KG1 (cell line): ENCODE measurements around the gene MAPK8.

Experiments used
- DNase-seq: peaks from one replicate; lab custom pipeline; 2025; lab: John Stamatoyannopoulos, UW

MAPK8 gene

DNA sequence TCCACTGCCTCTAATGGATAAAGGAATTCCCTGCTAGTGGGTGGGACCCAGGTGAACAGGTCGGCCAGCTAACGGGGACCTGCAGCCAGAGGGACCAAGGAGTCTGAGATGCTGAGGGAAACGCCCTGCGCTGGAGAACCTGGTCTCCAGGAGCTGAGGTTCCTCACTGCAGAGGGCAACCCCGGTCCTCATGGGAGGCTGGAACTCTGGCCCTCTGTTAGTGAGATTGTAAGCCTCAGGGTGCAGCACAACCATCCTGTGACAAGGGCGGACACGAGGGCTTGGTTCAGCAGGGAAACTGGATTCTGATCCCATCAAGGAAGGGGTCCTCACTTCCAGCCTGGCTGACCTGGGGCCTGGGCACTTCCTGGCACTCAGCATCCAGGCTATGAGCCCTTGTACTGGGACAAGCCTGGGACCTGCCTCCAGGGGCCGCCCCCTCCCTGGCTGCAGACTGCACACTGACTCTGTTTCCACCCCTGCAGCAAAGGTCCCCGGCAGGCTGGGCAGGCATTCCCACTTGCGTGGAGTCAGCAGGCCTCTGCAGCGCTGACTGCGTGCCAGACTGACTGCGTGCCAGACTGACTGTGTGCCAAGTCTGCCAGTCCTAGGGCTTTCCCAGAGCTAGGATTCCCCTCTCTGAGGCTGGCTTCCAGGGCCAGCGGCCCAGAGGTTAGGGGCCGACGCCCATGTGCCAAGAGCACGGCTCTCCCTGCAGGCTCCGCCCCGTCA lies 143.2 kb downstream of the MAPK8 start:
- DNase-seq = no peak

DNA sequence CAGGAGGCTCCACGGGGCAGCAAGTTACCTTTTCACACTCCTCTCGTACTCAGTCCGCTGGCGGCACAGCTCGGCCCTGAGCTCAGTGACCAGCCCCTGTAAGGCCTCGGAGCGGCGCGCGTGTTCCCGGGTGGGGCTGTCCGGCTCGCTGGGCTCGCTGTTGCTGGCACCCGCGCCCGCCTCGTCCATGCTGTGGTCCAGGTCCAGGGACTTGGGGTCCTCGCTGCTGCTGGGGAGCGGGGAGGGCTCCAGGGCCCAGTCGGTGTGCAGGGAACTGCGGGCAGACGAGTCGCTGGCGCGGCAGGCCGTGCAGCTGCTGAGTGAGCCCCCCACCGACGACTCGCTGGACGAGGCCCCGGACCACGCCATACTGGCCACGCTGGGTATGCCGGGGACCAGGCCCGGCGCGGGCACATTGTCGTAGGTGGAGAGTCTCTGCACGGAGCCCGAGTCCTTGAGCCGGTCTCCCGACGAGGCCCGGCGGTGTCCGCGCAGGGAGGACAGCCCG lies 143.8 kb downstream of the MAPK8 start:
- no peak for DNase-seq

DNA sequence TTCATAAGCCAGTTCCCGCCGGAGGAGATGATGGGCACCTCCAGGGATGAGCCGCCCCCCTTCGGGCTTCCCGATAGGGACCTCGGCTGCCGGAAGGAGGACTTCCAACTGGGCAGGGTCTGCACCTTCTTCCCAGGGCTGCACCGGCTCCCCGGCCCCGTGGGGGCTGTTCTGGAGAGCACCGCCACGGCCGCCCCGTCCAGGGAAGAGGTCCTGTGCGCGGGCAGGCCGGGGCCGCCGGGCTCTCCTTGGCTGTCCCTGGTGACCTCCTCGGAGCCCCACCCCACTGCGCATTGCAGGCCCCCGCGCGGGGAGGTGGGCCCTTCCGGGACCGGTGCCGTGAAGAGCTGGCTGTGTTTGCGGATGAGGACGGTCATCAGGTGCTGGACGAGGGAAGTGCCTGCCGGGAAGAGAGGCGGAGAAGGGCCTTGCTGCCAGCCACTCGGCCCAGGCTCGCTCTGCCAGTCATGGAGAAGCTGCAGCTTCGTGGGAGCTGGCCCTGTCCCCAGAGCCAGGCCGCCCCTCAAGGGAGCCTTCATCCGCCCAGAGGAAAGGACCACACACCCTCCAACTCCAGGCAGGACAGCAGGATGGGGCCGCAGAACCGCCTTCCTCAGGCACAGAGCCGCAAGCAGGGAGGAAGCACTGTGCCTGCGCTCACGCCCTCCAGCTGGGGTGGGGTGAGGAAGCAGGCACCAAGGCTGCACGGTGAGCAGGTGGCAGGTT lies 144.4 kb downstream of the MAPK8 start:
- DNase-seq = no peak

DNA sequence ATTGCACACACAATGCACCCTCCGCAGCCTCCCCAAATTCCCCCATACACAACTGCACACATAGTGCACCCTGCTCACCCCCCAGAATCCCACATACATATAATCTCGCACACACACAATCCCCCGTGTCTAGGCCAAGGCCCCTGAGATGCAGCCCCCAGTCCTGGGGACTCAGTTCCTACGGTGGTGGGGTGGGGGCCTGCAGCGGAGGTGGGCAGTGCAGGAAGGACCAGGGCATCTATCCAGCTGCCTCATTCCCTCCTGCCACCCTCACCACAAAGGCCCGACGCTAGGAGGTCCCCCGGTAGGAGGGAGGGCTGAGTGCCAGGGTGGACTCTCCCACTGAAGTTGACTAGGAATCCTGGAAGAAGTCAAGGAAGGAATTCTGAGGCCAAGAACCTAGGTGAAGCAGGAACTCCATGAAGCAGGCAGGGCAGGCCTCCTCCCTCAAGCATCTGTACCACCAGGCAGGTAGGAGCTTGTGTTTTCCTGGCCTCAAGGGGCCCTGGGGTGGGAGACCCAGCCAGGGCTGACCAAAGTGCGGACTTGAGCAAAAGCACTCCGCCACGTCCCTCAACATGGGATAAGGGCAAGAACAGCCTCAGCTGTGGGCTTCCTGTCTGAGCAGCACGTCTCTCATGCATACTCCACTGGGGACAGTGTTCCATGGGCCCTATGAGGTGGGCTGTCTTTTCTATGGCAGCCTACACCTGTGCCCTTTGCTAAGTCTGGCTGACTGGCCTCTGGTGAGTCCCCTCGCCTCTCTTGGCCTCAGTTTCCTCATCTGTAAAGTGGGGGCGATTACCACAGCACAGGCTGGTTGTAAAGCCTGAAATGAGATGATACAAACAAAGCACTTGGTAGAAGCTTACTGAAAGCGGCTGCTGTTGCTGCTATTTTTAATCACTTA lies 145.7 kb downstream of the MAPK8 start:
- no peak for DNase-seq

DNA sequence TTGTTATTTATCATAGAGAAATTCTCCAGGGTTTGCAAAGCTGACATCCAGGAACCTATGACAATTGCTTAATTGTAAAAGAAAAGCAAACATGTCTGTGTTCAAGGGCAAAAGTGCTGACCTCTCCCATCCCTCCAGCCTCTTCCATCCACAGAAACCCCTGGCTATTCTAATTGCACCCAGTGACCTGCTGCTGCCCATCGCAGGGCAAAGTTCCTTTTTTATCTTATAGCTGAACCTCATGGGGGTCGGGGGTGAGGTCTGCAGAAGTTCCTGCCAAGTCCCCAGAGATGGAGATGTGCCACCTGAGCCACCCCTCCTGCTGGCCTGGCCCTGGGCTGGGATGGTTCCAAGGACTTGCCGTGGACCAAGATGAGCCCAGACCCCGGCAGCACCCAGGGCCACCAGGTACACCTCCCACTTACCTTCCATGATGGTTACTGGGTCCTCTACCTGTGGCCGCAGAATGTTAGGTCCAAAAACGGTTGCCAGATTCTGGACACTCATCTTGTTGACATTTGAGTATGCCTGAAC lies 146.5 kb downstream of the MAPK8 start:
- DNase-seq = no peak

DNA sequence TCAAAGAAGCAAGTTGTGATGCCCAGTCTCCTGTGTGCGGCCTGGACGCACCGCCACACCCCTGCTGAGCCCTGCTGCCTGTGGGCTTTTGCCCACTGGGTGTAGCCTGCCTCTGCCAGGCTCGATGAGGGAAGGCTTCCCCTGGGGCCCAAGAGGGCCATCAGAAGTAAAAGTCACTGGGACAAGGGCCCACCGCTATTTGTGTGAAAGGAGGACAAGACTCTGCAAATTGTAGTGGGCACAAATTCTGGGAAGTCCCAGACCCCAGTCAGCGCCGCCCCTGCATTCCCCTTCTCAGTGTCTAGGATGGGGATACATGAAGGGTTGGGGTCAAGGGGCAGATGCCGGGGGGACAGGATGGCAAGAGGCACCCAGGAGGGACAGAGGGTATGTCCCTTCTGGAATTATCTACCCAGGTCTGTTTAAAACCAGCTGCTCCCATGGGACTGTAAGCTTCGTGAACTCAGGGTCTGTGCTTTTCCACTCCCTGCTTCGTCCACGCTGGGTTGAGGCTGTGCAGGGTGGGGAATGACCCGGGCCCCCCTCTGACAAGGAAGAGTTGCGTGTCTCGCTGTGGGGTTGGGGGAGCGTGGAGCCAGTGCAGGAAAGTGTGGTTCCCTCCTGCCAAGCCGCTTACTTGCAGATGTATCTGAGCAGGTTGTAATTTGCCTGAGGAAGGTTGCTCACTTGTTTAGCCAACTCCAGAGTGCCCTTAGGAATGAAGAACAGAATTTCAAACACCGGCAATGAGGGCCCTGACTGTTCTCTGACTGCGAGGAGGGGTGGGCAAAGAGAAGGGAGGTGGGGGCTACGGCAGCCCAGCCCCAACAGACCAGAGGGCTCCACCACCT lies 147.2 kb downstream of the MAPK8 start:
- DNase-seq = no peak

DNA sequence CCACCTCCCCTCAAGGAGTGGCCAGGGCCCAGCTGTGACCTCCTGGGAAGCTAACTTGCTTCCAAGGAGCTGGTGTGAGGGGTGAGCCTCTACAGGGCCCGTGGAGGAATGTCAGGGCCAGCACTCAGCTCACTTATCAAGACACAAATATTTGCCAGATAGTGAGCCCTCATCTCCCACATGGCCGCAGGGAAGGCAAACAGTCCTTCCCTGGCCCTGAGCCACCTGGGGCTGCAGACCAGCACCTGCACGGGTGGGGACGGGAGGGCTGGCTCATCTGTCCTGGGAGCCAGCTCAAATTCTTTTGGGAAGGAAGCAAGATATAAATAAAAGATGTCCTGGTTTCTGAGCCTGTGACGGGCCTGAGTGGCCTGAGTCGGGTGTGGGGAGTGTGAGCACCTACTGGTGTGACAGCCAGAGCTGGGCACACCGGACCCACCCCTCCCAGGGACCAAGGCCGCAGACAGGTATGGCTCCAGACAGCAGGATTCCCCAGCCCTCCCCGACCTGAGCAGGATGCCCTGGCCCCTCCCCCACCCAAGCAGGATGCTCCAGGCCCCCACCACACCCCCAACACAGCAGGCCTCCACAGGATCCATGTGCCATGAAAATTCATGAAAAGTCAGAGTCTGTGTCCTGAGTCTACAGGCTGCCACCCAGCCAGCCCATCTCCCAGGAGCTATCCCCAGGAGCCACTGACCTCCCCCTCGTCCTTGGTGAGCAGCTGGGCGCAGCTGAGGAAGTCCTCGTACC lies 148.0 kb downstream of the MAPK8 start:
- DNase-seq = no peak

DNA sequence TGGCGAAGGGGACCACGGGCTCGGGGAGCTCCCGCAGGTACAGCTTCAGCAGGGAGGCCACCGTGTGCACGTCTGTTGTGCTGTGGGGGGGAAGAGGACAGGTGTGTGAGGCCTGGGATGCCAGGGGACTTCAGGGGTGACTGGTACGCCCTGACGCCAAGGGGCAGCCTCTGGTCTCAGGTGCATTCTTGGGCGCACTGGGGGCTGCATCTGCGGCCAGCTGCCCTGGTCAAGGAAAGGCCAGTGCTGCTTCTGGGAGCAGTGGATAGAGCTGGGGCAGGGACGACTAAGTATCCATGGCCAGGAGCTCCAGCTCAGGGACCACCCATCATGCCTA lies 148.5 kb downstream of the MAPK8 start:
- DNase-seq = no peak

DNA sequence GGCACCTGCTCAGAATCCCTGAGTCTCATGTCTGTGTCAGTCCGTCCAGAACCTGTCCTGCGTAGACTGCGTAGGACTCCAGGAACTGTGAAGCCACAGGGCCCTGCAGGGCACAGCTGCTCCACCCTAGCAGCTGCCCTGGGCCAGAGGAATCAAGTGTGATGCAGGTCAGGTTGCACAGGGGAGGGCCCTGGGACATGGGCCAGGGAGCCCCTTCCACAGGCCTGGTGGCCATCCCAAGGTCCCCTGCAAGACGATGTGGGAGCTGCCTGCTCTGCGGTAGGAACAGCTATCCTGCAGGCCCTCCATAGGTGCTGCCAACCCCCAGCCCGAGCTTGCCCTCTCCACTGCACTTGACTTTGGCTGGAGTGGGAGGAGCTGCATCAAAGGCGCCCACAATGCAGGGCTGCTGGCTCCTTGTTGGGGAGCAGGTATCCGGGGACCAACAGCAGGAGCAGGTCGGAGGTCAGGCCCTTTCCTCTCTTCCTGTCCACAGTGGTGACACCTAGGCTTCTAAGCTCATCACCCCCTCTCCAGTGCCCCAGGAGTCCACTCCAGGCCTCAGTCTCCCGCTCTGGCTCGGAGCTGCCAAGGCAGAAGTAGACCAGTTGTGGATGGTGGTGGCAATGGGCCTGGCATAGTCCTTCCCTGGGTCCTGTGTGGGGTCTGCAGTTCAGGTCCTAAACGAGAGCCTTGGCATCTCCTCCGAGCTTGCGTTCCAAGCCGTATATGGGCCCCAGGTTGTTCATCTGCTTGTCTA lies 149.1 kb downstream of the MAPK8 start:
- DNase-seq = no peak

DNA sequence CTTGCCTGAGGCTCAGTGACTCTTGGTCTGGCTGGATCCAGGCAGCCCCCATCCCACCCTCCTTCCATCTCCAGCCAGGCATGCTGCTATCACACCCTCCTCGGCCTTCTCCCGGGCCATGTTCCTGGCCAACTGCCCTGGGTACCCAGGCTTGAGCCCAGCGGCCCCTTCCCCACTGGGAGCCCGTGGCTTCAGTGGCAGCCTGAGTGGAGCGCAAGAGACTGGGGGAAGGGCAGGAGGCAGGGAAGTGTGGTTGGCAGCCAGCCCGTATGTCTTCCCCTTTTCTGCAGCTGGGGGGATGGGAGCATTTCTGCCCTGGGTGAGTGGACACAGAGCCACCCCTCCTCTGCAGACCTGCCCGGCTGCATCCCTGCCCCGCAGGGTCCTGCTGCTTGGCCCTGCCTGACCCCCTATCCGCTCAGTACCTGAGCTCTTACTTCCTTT lies 149.9 kb downstream of the MAPK8 start:
- DNase-seq = peak; percentile 60

DNA sequence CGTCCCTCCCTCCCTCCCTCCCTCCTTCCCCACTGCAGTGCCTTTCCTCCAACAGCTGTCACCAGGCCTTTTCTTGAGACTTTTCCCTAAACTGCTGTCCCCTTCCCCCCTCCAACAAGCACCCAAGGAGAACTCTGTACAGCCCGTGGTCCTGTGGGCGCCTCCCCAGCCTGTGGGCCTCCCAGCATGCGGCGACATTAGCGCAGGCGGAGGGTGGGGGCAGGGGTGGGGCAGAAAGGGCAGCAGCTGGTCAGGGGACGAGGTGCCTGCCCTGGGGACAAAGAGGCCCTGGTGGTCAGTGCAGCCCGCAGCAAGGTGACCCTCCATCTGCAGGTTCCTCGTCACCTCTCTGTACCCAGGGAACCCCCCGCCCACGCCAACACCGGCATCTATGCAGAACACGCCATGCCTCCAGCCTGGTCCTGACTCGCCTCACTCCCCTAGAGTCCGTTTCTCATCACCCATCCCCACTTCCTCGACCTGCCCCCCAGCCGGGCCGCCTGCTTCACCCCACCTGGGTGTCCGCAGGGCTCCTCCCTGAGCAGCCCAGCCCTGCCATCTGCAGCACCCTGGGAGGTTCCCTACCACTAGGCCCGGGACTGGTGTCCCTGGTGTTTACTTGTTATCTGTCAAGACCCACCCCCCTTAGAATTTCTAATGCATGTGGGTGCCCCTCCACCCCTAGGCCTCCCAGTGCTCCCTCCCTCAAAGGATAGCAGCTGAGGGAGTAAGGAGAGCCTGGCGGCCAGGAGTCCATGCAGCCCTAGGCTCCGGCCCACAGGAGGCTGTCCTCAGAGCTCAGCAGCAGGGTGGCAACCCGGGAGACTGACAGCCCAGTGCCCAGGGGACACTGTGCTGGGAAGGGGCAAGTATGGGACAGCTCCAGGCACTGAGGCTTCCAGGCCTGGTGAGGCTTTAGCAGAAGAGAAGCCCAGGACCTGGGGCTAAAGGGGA lies 150.6 kb downstream of the MAPK8 start:
- no peak for DNase-seq

DNA sequence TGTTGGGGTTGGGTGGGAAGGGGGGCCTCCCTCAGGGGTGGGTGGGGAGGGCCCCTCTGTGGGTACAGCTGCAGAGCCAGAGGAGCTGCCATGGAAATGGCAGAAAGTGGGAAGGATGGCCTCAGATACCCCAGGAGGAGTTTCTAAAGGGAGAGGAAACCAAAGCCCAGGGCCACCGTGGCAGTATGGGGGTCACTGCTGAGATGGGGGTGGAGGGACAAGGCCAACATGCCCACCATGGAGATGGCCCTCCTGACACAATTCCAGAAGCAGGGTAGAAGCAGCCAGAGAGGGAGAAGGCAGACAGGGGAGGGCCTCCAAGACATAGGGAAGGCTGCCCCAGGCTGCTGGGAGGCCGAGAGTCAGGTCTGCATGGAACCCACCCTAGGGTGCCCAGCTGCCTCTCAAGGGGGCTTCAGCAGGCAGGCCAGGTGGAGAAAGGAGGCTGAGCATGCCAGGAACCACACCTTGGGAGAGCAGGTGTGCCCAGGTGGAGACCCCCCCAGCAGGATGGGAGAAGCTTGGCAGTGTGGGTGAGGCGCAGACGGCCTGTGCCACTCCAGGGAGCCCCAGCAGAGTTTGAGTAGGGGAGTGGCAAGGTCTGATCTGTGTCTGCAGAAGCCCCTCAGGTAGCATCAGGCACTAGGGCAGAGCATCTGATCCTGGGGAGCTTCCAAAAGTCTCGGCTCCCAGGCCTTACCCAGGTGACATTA lies 151.6 kb downstream of the MAPK8 start:
- DNase-seq = no peak

DNA sequence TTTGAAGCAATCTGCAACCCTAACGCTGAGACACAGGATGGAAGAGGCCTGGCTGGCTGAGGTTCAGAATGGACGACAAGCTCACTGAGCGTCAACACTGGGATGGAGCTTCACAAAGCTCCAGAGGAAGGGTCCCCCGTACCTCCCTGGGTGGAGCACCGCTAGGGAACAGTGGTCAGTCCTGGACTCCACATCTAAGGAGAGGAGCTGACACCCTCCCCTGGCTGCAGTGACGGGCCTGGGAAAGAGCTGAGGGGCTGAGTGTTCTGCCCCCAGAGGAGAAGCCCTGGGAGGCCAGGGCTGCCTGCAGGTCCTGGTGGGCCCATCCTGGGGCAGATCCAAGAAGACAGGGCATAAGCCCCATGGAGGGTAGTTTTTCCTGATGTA lies 152.2 kb downstream of the MAPK8 start:
- no peak for DNase-seq

DNA sequence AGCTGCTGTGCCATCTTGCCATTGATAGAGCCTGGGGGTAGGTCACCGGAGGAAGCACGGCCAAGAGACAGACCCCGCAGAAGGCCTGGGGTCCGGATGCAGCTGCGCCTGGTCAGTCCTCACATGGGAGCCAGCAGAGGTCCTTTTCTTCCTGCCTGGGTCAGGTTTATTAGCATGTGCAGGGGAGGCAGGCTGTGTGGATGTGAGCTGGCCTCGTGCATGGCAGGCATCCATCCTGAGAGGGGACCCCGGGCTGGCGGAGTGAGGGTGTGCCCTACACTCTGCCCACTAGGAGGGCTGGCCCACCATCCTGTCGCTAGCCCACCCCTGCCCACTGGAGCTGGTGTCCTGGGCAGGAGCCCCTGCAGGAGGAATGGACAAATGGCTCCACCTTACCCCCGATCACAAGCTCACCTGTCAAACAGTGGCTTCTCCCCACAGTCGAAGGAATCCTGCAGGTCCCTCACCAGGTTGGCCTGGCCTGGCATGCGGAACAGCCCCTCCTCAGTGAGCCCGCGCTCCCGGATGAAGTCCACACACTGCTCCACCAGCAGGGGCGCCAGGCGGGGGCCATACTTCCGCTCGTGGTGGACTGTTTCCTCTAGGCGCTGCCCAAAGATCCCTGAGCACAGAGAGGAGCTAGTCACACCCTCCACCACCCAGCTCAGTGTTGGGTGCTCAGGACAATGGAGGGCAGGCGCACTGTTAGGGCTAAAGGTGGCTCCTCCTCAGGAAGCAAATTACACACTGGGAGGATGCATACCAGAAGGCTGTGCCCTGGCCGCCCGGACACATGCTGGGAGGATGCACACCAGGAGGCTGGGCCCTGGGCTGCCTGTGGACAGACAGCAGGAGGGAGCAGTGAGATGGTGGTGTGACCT lies 153.0 kb downstream of the MAPK8 start:
- no peak for DNase-seq

DNA sequence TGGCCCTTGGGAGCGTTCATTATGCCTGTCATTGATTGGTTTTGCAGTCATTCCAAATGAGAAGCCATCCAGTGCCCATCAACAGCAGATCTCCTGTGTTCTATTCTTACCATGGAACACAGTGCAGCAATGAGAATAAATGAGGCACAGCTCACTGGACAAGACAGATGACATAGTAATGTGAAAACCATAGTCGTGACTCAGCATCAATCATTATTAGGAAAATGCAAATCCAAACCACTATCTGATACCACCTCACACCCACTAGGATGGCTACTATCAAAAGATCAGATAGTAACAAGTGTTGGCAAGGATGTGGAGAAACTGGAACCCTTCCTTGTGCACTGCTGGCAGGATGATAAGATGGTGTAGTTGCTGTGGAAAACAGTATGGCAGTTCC lies 153.7 kb downstream of the MAPK8 start:
- DNase-seq = no peak

DNA sequence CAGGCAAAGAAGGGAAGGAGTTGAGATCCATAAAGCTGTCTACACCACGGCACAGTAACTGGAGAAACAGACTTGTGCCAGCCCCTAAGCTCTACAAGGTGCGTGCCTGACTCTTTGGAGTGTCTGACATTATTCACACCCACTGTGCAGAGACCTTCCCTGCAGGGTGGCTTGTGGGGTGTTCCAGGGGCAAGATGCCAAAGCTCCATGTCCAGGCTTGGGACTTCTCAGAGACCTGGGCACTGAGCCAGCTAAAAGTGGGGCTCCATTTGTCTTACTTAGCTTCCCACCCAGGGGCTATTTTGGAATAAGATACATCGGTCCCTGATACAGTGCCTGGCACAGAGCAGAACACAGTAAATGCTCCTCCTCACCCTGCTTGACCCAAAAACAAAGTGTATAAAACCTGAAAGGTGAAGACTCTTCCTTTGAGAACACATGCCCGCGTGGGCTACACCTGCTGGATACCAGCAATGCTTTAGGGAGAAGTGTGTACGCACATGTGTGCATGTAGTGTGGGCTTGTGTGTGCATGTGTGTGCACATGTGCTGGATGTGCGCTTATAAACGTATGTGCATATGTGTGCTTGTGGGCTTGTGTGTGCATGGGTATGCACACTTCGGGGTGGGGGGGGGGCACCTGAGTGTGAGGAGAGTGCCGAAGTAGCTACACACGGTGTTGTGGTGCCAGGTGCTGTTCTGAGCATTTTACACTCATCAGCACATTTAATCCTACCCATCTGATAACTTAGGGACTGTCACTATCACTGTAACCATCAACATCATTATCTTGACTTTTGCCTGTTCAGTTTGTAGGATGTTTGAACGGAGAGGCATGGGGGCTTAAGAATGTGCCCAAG lies 155.4 kb downstream of the MAPK8 start:
- DNase-seq = no peak
